ENCODE measurements around the gene GAGE12H. TPM values are rescaled to one million over a fixed set of nuclear protein-coding genes. Genes with fewer than 3 reads are reported as not detected.

The GAGE12H gene
- total RNA-seq, 1 donor, result not detected

- Histone ChIP-seq H3K36me3 (ENCODE audit: insufficient read depth, low read length) (no peaks in the 10 kb centered on the region), H3K79me2 (ENCODE audit: insufficient read depth, low read length) (no peaks in the 10 kb centered on the region), H3K9me3 (ENCODE audit: low read depth, low read length) (no peaks in the 10 kb centered on the region), H3K4me3 (ENCODE audit: insufficient read depth, low read length) (no peak overlapping the region), H3K4me2 (ENCODE audit: insufficient read depth, low read length) (no peak overlapping the region), H3K4me1 (ENCODE audit: insufficient read depth, low read length) (no peaks in the 10 kb centered on the region), H2AFZ (ENCODE audit: low read length) (peak overlapping the region; percentile 41), H4K20me1 (ENCODE audit: insufficient read depth, low read length) (no peaks in the 10 kb centered on the region), H3K27me3 (ENCODE audit: insufficient read depth, low read length) (no peaks in the 10 kb centered on the region), H3K27ac (ENCODE audit: low read depth, low read length) (no peak overlapping the region)
- TF ChIP-seq CTCF (IDR thresholded peaks at IDR 0.05; ENCODE audit: extremely low read depth, low read depth, low read length), result peak; percentile 26
- no peak for DNase-seq (ENCODE audit: insufficient read length, low spot score, missing footprints)
Measured at GRCh38 chrX:49627086-49627777, 47.5 kb downstream of the GAGE12H start.

Small RNA genes lying within 50 kb of the gene (small RNA-seq; reads per million reads assigned to genes)
- gene GAGE12B, result not detected

Other genes starting within 250 kb of the GAGE12H start
- not detected in 2 replicates for gene GAGE13, start 248.4 kb upstream of the GAGE12H start, total RNA-seq
- not detected in 2 replicates for gene GAGE12C, start 47.8 kb upstream of the GAGE12H start, total RNA-seq
- not detected in 2 replicates for gene GAGE12D, start 38.2 kb upstream of the GAGE12H start, total RNA-seq
- gene GAGE12E, start 28.7 kb upstream of the GAGE12H start, total RNA-seq, result not detected in 2 replicates
- not detected in 2 replicates for gene GAGE12F, start 19.1 kb upstream of the GAGE12H start, total RNA-seq
- not detected in 2 replicates for gene GAGE12G, start 9.5 kb upstream of the GAGE12H start, total RNA-seq
- not detected in 2 replicates for gene GAGE2A, start 9.5 kb downstream of the GAGE12H start, total RNA-seq
- gene GAGE1, start 19.1 kb downstream of the GAGE12H start, total RNA-seq, result not detected in 2 replicates
- not detected in 2 replicates for gene PAGE1, start 116.0 kb downstream of the GAGE12H start, total RNA-seq
- gene PAGE4, start 249.4 kb downstream of the GAGE12H start, total RNA-seq, result not detected in 2 replicates

All from osteoblast (primary cell).